ENCODE results near the gene HIVEP3.

HIVEP3 gene

GRCh38 chr1:41809692-41810091 lies 109.0 kb downstream of the HIVEP3 start:
- no peak overlapping the region for H3K4me3 ChIP-seq (replicated peaks; ENCODE audit: insufficient read depth, low read length)
- H3K27me3 ChIP-seq (ENCODE audit: insufficient read depth, poor library complexity, severe bottlenecking): no peaks in the 10 kb centered on the region
- H3K27ac ChIP-seq (replicated peaks): no peak overlapping the region
- DNase-seq (ENCODE audit: low read depth in 1 of 2, low spot score in 1 of 2): no peak
- TF ChIP-seq GABPA (IDR thresholded peaks at IDR 0.05; ENCODE audit: low read depth) (no peak), POLR2AphosphoS5 (IDR thresholded peaks at IDR 0.05; ENCODE audit: low read depth) (no peak), SPI1 (IDR thresholded peaks at IDR 0.05; ENCODE audit: borderline replicate concordance, low read depth) (no peak)

- no peak for DNase-seq (ENCODE audit: low read depth in 1 of 2, low spot score in 1 of 2)
- Histone ChIP-seq H3K27me3 (ENCODE audit: insufficient read depth, poor library complexity, severe bottlenecking) (no peaks in the 10 kb centered on the region), H3K27ac (replicated peaks) (no peak overlapping the region), H3K4me3 (replicated peaks; ENCODE audit: insufficient read depth, low read length) (no peak overlapping the region)
- no peak for TF ChIP-seq CTCF (IDR thresholded peaks at IDR 0.05; ENCODE audit: insufficient read depth, low read length)
- no peak for TF ChIP-seq REST (IDR thresholded peaks at IDR 0.05; ENCODE audit: insufficient replicate concordance, low read depth)
- no peak for TF ChIP-seq SPI1 (IDR thresholded peaks at IDR 0.05; ENCODE audit: borderline replicate concordance, low read depth)
- TF ChIP-seq POLR2AphosphoS5 (IDR thresholded peaks at IDR 0.05; ENCODE audit: low read depth): no peak
- no peak for TF ChIP-seq GABPA (IDR thresholded peaks at IDR 0.05; ENCODE audit: low read depth)
Measured at GRCh38 chr1:41807390-41807789, 111.3 kb downstream of the HIVEP3 start.

GRCh38 chr1:41806472-41807155 lies 112.1 kb downstream of the HIVEP3 start:
- Histone ChIP-seq H3K4me3 (replicated peaks; ENCODE audit: insufficient read depth, low read length) (no peak overlapping the region), H3K27me3 (ENCODE audit: insufficient read depth, poor library complexity, severe bottlenecking) (no peaks in the 10 kb centered on the region), H3K27ac (replicated peaks) (no peak overlapping the region)
- TF ChIP-seq POLR2AphosphoS5 (IDR thresholded peaks at IDR 0.05; ENCODE audit: low read depth): no peak
- no peak for TF ChIP-seq SPI1 (IDR thresholded peaks at IDR 0.05; ENCODE audit: borderline replicate concordance, low read depth)
- no peak for TF ChIP-seq GABPA (IDR thresholded peaks at IDR 0.05; ENCODE audit: low read depth)
- no peak for TF ChIP-seq REST (IDR thresholded peaks at IDR 0.05; ENCODE audit: insufficient replicate concordance, low read depth)
- no peak for TF ChIP-seq CTCF (IDR thresholded peaks at IDR 0.05; ENCODE audit: insufficient read depth, low read length)
- DNase-seq (ENCODE audit: low read depth in 1 of 2, low spot score in 1 of 2): no peak

GRCh38 chr1:41805771-41806471 lies 112.8 kb downstream of the HIVEP3 start:
- Histone ChIP-seq H3K27me3 (ENCODE audit: insufficient read depth, poor library complexity, severe bottlenecking) (no peaks in the 10 kb centered on the region), H3K4me3 (replicated peaks; ENCODE audit: insufficient read depth, low read length) (no peak overlapping the region), H3K27ac (replicated peaks) (no peak overlapping the region)
- no peak for TF ChIP-seq CTCF (IDR thresholded peaks at IDR 0.05; ENCODE audit: insufficient read depth, low read length)
- no peak for TF ChIP-seq GABPA (IDR thresholded peaks at IDR 0.05; ENCODE audit: low read depth)
- TF ChIP-seq POLR2AphosphoS5 (IDR thresholded peaks at IDR 0.05; ENCODE audit: low read depth): no peak
- no peak for DNase-seq (ENCODE audit: low read depth in 1 of 2, low spot score in 1 of 2)
